ENCODE measurements around the gene S100B. TPM values are rescaled to one million over a fixed set of nuclear protein-coding genes. Genes with fewer than 3 reads are reported as not detected.
A peak's percentile ranks its signal among the peaks of the same experiment; 100 is the strongest.

S100B gene
- total and polyA plus RNA-seq, 2 of the 13 experiments (the other 11 are each of a cell fraction or from before 2014, with no cell fraction given), result not detected

- TF ChIP-seq CAMTA2 (CRISPR knock-in tag; IDR thresholded peaks at IDR 0.05; ENCODE audit: borderline replicate concordance) (no peak), PITX1 (CRISPR knock-in tag; IDR thresholded peaks at IDR 0.05) (no peak), U2AF2 (IDR thresholded peaks at IDR 0.05; ENCODE audit: low read depth, low read length) (no peak), ZNF24 (IDR thresholded peaks at IDR 0.05) (no peak), THAP9 (CRISPR knock-in tag; IDR thresholded peaks at IDR 0.05; ENCODE audit: borderline replicate concordance) (0 out of 2 replicates have a peak, but pooled peaks have one; percentile 46), SMYD3 (CRISPR knock-in tag; IDR thresholded peaks at IDR 0.05) (no peak), TFDP1 (CRISPR knock-in tag; IDR thresholded peaks at IDR 0.05; ENCODE audit: borderline replicate concordance) (no peak), SETDB1 (CRISPR knock-in tag; IDR thresholded peaks at IDR 0.05; ENCODE audit: borderline replicate concordance) (no peak), ZSCAN25 (CRISPR knock-in tag; IDR thresholded peaks at IDR 0.05) (peak; percentile 46; the same call in 1 of the 2 replicates), ZXDC (CRISPR knock-in tag; IDR thresholded peaks at IDR 0.05) (no peak), NCOR1 (IDR thresholded peaks at IDR 0.05; ENCODE audit: borderline replicate concordance, low read length) (peak; percentile 62; the same call in 1 of the 2 replicates), ZNF138 (CRISPR knock-in tag; IDR thresholded peaks at IDR 0.05; ENCODE audit: low read depth) (no peak), ZSCAN20 (CRISPR knock-in tag; IDR thresholded peaks at IDR 0.05; ENCODE audit: borderline replicate concordance) (no peak), SUZ12 (IDR thresholded peaks at IDR 0.05; ENCODE audit: low read depth, low read length) (no peak)
- TF ChIP-seq, protein P1, sequence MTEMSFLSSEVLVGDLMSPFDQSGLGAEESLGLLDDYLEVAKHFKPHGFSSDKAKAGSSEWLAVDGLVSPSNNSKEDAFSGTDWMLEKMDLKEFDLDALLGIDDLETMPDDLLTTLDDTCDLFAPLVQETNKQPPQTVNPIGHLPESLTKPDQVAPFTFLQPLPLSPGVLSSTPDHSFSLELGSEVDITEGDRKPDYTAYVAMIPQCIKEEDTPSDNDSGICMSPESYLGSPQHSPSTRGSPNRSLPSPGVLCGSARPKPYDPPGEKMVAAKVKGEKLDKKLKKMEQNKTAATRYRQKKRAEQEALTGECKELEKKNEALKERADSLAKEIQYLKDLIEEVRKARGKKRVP (CRISPR knock-in tag; IDR thresholded peaks at IDR 0.05), result no peak
- TF ChIP-seq, protein P2, sequence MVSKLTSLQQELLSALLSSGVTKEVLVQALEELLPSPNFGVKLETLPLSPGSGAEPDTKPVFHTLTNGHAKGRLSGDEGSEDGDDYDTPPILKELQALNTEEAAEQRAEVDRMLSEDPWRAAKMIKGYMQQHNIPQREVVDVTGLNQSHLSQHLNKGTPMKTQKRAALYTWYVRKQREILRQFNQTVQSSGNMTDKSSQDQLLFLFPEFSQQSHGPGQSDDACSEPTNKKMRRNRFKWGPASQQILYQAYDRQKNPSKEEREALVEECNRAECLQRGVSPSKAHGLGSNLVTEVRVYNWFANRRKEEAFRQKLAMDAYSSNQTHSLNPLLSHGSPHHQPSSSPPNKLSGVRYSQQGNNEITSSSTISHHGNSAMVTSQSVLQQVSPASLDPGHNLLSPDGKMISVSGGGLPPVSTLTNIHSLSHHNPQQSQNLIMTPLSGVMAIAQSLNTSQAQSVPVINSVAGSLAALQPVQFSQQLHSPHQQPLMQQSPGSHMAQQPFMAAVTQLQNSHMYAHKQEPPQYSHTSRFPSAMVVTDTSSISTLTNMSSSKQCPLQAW (CRISPR knock-in tag; IDR thresholded peaks at IDR 0.05), result 0 out of 2 replicates have a peak, but pooled peaks have one; percentile 17
- TF ChIP-seq, protein P3, sequence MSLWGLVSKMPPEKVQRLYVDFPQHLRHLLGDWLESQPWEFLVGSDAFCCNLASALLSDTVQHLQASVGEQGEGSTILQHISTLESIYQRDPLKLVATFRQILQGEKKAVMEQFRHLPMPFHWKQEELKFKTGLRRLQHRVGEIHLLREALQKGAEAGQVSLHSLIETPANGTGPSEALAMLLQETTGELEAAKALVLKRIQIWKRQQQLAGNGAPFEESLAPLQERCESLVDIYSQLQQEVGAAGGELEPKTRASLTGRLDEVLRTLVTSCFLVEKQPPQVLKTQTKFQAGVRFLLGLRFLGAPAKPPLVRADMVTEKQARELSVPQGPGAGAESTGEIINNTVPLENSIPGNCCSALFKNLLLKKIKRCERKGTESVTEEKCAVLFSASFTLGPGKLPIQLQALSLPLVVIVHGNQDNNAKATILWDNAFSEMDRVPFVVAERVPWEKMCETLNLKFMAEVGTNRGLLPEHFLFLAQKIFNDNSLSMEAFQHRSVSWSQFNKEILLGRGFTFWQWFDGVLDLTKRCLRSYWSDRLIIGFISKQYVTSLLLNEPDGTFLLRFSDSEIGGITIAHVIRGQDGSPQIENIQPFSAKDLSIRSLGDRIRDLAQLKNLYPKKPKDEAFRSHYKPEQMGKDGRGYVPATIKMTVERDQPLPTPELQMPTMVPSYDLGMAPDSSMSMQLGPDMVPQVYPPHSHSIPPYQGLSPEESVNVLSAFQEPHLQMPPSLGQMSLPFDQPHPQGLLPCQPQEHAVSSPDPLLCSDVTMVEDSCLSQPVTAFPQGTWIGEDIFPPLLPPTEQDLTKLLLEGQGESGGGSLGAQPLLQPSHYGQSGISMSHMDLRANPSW (CRISPR knock-in tag; IDR thresholded peaks at IDR 0.05; ENCODE audit: borderline replicate concordance), result no peak
Observed at GRCh38 chr21:46581780-46582307, 23.0 kb downstream of the S100B start (continued).

Measured in HepG2 (cell line).